Progenitor cell of endocrine pancreas (in vitro differentiated cells): ENCODE results near the gene SLC16A10. TPM values are rescaled to one million over a fixed set of nuclear protein-coding genes. Genes with fewer than 3 reads are reported as not detected.
"Not testable (repeated sequence)": the region's sequence is repeated elsewhere in the genome, so short reads cannot be mapped to it uniquely, and the experiment has no call there.

Experiments used
- DNase-seq: peaks from one replicate; pipeline ENCODE4 v3.0.0; 2021; ENCODE audit warnings: low spot score; ENCODE audit not compliant: unreplicated experiment
- H3K27ac Mint-ChIP-seq: 2 replicates; pipeline ENCODE4 v1.8.0; 2021; ENCODE audit warnings: mild to moderate bottlenecking, moderate library complexity, mixed read lengths
- H3K27me3 Mint-ChIP-seq: 2 replicates; pipeline ENCODE4 v1.8.0; 2021; ENCODE audit warnings: mixed read lengths
- H3K36me3 Mint-ChIP-seq: 2 replicates; pipeline ENCODE4 v1.8.0; 2022; ENCODE audit warnings: mixed read lengths; ENCODE audit not compliant: insufficient read depth
- H3K4me1 Mint-ChIP-seq: 2 replicates; pipeline ENCODE4 v1.8.0; 2021; ENCODE audit warnings: low read depth, mixed read lengths
- H3K4me3 Mint-ChIP-seq: 2 replicates; pipeline ENCODE4 v1.8.0; 2021; ENCODE audit warnings: low read depth, mild to moderate bottlenecking, moderate library complexity, mixed read lengths
- H3K9me3 Mint-ChIP-seq: 2 replicates; pipeline ENCODE4 v1.8.0; 2021; ENCODE audit warnings: low read depth, mixed read lengths
- CTCF ChIP-seq: fragments of 200-600 bp; sonication (generic); IDR thresholded peaks from one replicate; pipeline ENCODE4 v1.5.0; 2021; ENCODE audit warnings: antibody characterized with exemption, mild to moderate bottlenecking; ENCODE audit not compliant: unreplicated experiment
- total RNA-seq: library from RNA; stranded (reverse); gene quantifications from 2 replicates; pipeline ENCODE4 v1.2.1, GENCODE V29; 2021

Gene SLC16A10
- total RNA-seq, 1 donor from 2014 or later = 7.0 TPM

- Mint-ChIP-seq H3K27me3 (no peaks in the 10 kb centered on the region), H3K4me3 (no peak overlapping the region), H3K27ac (no peak overlapping the region), H3K9me3 (no peaks in the 10 kb centered on the region), H3K4me1 (peaks cover 21% of the 10 kb centered on the region), H3K36me3 (no peaks in the 10 kb centered on the region)
- no peak for TF ChIP-seq CTCF
- DNase-seq = no peak
Measured at GRCh38 chr6:111250791-111251354, 163.6 kb downstream of the SLC16A10 start.

GRCh38 chr6:111252726-111253125, 165.4 kb downstream of the SLC16A10 start:
- Mint-ChIP-seq H3K4me1 (peaks cover 32% of the 10 kb centered on the region), H3K4me3 (no peak overlapping the region), H3K27ac (no peak overlapping the region), H3K36me3 (no peaks in the 10 kb centered on the region), H3K9me3 (no peaks in the 10 kb centered on the region), H3K27me3 (no peaks in the 10 kb centered on the region)
- no peak for DNase-seq
- TF ChIP-seq CTCF = no peak

- no peak for DNase-seq
- H3K4me1 Mint-ChIP-seq = peaks cover 39% of the 10 kb centered on the region
- H3K4me3 Mint-ChIP-seq = peak overlapping the region; percentile 23
Measured at GRCh38 chr6:111254004-111254778, 166.9 kb downstream of the SLC16A10 start.

GRCh38 chr6:111254779-111255166, 167.5 kb downstream of the SLC16A10 start:
- Mint-ChIP-seq H3K9me3 (no peaks in the 10 kb centered on the region), H3K36me3 (no peaks in the 10 kb centered on the region), H3K4me1 (peaks cover 39% of the 10 kb centered on the region), H3K4me3 (peak overlapping the region; percentile 23), H3K27me3 (no peaks in the 10 kb centered on the region), H3K27ac (peak overlapping the region; percentile 43)
- TF ChIP-seq CTCF = no peak
- no peak for DNase-seq

More at GRCh38 chr6:111254004-111254778, 166.9 kb downstream of the SLC16A10 start:
- H3K9me3 Mint-ChIP-seq = no peaks in the 10 kb centered on the region
- no peaks in the 10 kb centered on the region for H3K27me3 Mint-ChIP-seq
- H3K27ac Mint-ChIP-seq = peak overlapping the region; percentile 43
- TF ChIP-seq CTCF = no peak
- no peaks in the 10 kb centered on the region for H3K36me3 Mint-ChIP-seq

GRCh38 chr6:111255838-111256237, 168.5 kb downstream of the SLC16A10 start:
- H3K4me1 Mint-ChIP-seq = peaks cover 46% of the 10 kb centered on the region
- DNase-seq, H3K9me3 Mint-ChIP-seq, H3K36me3 Mint-ChIP-seq, H3K4me3 Mint-ChIP-seq, H3K27me3 Mint-ChIP-seq: not testable (repeated sequence)
- peak overlapping the region; percentile 95 for H3K27ac Mint-ChIP-seq

GRCh38 chr6:111256646-111257045, 169.3 kb downstream of the SLC16A10 start:
- Mint-ChIP-seq H3K4me3 (no peak overlapping the region), H3K9me3 (no peaks in the 10 kb centered on the region), H3K27me3 (no peaks in the 10 kb centered on the region), H3K36me3 (no peaks in the 10 kb centered on the region), H3K4me1 (peaks cover 50% of the 10 kb centered on the region), H3K27ac (no peak overlapping the region)
- peak; percentile 34 for TF ChIP-seq CTCF
- DNase-seq = no peak
